Measurements from ENCODE around the gene NPBWR2.

The NPBWR2 gene, protein sequence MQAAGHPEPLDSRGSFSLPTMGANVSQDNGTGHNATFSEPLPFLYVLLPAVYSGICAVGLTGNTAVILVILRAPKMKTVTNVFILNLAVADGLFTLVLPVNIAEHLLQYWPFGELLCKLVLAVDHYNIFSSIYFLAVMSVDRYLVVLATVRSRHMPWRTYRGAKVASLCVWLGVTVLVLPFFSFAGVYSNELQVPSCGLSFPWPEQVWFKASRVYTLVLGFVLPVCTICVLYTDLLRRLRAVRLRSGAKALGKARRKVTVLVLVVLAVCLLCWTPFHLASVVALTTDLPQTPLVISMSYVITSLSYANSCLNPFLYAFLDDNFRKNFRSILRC

DNA sequence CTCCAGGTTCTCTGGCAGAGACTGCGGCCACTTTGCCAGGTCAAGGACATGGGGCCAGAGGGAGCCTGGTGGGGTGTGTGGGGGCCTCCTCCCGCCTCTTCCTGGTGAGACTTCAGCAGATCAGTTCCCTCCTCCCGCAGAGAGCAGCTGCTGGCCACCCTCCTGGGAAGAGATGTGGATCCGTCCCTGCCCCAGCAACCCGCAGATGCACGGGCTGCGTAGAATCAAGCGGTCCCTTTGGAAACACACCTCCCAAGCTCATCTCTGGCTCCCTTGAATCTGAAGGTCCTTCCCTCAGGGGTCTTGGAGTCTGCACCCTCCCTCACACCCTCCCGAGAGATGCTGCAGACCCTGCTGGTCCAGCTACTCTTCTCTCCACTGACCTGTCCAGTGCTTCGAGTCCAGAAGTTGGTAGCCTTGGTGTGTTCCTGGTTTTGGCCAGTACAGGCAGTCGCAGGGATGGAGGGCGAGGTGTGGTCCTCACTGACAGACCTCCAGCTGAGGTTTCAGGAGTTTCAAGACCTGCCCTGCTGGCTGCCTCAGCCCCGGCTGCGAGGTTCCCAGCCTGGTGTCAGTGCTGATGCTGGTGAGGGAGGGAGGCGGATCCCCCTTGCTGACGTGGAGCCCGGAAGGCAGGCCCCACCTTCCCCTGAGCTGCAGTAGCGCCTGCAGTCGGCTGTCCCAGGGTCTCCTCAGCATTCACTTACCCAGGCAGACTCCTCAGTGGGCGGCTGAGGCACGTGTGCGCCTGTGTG lies at the start of gene NPBWR2:
NPBWR2 (minus strand) TSS at position 585 of the 755 bp plus-strand sequence. CDS start 734 bp downstream, outside the sequence.
- H3K4me3 ChIP-seq (ENCODE audit: low read depth, low read length), result no peak within 1 kb of the TSS
- TF ChIP-seq, protein P1, sequence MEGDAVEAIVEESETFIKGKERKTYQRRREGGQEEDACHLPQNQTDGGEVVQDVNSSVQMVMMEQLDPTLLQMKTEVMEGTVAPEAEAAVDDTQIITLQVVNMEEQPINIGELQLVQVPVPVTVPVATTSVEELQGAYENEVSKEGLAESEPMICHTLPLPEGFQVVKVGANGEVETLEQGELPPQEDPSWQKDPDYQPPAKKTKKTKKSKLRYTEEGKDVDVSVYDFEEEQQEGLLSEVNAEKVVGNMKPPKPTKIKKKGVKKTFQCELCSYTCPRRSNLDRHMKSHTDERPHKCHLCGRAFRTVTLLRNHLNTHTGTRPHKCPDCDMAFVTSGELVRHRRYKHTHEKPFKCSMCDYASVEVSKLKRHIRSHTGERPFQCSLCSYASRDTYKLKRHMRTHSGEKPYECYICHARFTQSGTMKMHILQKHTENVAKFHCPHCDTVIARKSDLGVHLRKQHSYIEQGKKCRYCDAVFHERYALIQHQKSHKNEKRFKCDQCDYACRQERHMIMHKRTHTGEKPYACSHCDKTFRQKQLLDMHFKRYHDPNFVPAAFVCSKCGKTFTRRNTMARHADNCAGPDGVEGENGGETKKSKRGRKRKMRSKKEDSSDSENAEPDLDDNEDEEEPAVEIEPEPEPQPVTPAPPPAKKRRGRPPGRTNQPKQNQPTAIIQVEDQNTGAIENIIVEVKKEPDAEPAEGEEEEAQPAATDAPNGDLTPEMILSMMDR (IDR thresholded peaks at IDR 0.05; ENCODE audit: low read depth, low read length), result no peak

DNA sequence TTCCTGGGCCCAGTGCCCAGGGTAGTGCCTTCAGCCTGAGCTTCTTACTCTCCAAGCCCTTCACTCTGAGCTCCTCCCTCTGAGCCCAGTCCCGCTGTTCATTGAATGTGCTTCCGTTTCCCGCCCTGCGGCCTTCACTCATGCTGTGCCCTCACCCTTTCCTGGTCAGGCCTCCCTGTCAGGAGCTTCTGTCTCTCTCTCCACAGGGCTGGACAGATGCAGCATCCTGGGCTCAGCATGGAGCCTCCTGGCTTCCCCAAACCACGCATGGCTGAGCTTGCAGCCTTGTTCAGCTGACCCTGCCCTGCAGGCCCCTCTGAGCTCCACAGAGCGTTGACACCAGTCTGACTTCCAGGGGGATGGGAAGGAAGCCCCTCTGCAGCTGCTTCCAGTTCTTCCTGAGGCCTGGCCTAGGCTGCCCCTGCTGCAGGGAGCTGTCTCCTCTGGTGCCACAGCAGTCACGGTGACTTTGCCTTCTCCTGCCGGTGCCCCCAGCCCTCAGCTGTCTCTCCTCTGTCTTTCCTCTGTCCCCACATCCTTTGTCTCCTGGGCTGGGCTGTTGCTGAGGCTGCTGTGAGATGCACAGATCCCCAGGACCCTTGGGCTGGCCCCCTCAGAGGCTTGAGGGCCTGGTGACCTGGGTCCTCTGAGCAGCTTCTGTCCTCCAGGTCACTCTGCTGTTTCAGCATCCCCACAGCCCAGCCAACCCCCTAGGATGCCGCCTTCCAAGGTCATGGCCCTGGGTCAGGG lies 48.9 kb upstream of the NPBWR2 start:
- TF ChIP-seq, protein P1 (IDR thresholded peaks at IDR 0.05; ENCODE audit: low read depth, low read length), result no peak

DNA sequence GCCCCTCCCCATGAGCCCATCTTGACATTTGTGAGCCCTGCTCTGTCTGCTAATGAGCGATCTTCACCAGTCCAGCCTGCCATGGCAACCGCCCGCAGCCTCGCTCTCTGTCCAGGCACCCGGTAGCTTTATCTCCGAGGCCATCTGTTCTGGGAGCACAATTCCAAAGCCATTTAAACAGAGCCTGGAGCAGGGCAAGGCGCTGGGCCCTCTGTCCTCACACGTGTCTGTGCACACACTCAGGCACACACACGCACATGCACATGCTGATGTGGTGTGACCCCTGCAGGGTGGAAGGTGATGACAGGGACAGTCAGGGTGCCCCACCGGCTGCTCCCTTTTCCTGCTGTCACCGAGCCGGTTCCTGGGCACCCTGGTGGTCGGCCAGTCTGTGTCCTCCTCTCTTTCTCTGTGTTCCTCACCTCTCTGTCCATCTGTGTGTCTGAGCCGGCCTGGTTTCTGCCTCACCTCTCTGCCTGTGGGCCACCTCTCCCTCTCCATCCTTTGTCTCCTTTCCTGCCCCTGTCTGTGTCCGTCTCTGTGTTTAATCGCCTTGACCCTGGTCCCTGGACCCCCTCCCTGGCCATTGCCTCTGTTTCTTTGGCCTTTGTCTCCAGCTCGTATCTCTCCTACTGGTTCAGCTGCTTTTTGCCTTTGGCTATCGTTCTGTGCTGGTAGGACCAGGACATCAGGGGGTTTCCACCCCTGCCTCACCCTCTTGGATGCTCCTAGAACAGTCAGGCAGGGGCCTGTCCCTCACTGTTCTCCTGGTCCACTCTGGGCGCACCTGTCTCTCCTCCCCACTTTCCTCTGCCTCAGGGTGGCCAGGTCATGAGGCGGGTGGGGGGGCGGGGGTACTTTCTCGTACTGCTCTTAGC lies 48.1 kb upstream of the NPBWR2 start:
- TF ChIP-seq, protein P1 (IDR thresholded peaks at IDR 0.05; ENCODE audit: low read depth, low read length), result no peak
- H3K4me3 ChIP-seq (ENCODE audit: low read depth, low read length), result no peak overlapping the region

More for the DNA sequence above, 48.9 kb upstream of the NPBWR2 start:
- H3K4me3 ChIP-seq (ENCODE audit: low read depth, low read length), result no peak overlapping the region

GRCh38 chr20:64154590-64155257 lies 47.4 kb upstream of the NPBWR2 start:
- no peak overlapping the region for H3K4me3 ChIP-seq (ENCODE audit: low read depth, low read length)
- TF ChIP-seq, protein P1 (IDR thresholded peaks at IDR 0.05; ENCODE audit: low read depth, low read length), result no peak

GRCh38 chr20:64153861-64154589 lies 46.7 kb upstream of the NPBWR2 start:
- no peak overlapping the region for H3K4me3 ChIP-seq (ENCODE audit: low read depth, low read length)
- TF ChIP-seq, protein P1 (IDR thresholded peaks at IDR 0.05; ENCODE audit: low read depth, low read length), result no peak

GRCh38 chr20:64153410-64153809 lies 46.0 kb upstream of the NPBWR2 start:
- TF ChIP-seq, protein P1 (IDR thresholded peaks at IDR 0.05; ENCODE audit: low read depth, low read length), result no peak

More at GRCh38 chr20:64153410-64153809, 46.0 kb upstream of the NPBWR2 start:
- no peak overlapping the region for H3K4me3 ChIP-seq (ENCODE audit: low read depth, low read length)
